ENCODE measurements around the gene RPS17.

The RPS17 gene

DNA sequence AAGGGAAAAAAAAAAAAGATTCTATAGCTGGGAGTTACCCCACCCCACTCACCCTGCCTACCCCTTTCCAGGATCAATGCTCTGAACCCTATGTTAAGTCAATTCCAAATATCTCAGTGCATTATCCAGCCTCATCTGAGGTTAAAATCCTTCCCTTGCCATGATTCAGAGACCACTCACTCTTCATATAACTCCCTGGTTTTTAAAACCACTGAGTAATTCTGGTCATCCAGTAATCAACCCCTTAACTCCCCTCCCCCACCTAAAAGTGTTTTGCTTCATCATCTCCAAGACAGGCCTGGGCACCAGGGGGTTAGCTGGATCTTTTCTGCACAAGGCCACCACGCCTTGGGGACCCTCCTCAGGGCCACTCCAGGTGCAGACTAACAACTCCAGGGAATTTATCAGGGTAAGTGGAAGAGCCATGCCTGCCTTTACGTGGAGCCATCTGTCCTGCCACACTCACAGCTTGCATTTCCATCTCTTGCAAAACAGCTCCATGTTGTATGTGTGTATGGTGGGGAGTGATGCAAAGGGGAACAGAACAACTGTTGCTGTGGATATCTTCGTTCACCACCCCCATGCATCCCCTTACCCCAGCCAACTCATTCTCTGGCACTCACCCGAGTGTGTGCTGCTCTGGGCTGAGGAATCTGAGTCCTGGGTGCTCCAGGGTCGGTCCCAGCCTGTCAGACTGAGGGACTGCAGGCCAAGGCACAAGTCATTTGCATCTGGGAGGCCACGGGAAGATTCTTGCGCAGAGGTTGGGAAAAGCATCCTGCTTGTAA is 30.7 kb upstream of the RPS17 start:
- H3K27ac ChIP-seq: no peak overlapping the region
- H3K9ac ChIP-seq (ENCODE audit: insufficient read length): no peak overlapping the region
- no peaks in the 10 kb centered on the region for H3K9me3 ChIP-seq (ENCODE audit: low read depth, low read length)
- no peak for TF ChIP-seq FOXP2 (optimal IDR thresholded peaks at IDR 0.05; ENCODE audit: control extremely low read depth, extremely low read length, insufficient read depth)
- TF ChIP-seq POLR2AphosphoS5 (IDR thresholded peaks at IDR 0.05; ENCODE audit: borderline replicate concordance, low read depth, low read length): no peak
- TF ChIP-seq EZH2 (IDR thresholded peaks at IDR 0.05): no peak
- no peaks in the 10 kb centered on the region for H3K36me3 ChIP-seq (ENCODE audit: insufficient read depth, low read length)
- DNase-seq (ENCODE audit: low read depth, low spot score): no peak
- no peak overlapping the region for H3K4me3 ChIP-seq

DNA sequence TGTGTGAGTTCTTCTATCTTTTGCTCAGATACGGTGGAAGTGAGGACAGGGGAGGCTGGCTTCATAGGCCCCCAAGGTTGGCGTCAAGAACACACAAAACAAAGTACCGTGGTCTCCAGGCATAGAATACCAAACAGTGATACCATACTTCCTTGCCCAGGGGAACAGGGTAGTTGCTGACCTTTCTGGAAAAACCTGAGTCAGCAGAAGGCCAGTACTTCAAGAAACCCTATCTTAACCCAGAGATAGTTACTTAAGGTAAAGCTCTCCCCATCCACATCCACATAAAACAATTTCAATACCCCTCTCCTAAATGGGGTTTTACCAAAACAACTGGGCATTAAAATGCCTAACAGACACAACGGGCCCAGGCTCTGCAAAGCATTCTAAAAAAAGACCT is 29.6 kb upstream of the RPS17 start:
- H3K27ac ChIP-seq: no peak overlapping the region
- H3K4me3 ChIP-seq: no peak overlapping the region
- TF ChIP-seq FOXP2 (optimal IDR thresholded peaks at IDR 0.05; ENCODE audit: control extremely low read depth, extremely low read length, insufficient read depth): no peak
- TF ChIP-seq POLR2AphosphoS5 (IDR thresholded peaks at IDR 0.05; ENCODE audit: borderline replicate concordance, low read depth, low read length): no peak
- no peak for TF ChIP-seq EZH2 (IDR thresholded peaks at IDR 0.05)
- H3K9me3 ChIP-seq (ENCODE audit: low read depth, low read length): no peaks in the 10 kb centered on the region
- H3K36me3 ChIP-seq (ENCODE audit: insufficient read depth, low read length): no peaks in the 10 kb centered on the region
- H3K9ac ChIP-seq (ENCODE audit: insufficient read length): no peak overlapping the region
- DNase-seq (ENCODE audit: low read depth, low spot score): no peak

GRCh38 chr15:82568986-82569385 is 28.7 kb upstream of the RPS17 start:
- no peaks in the 10 kb centered on the region for H3K36me3 ChIP-seq (ENCODE audit: insufficient read depth, low read length)
- H3K27ac ChIP-seq: no peak overlapping the region
- DNase-seq (ENCODE audit: low read depth, low spot score): no peak
- H3K9me3 ChIP-seq (ENCODE audit: low read depth, low read length): no peaks in the 10 kb centered on the region
- no peak overlapping the region for H3K4me3 ChIP-seq
- no peak overlapping the region for H3K9ac ChIP-seq (ENCODE audit: insufficient read length)
- no peak for TF ChIP-seq POLR2AphosphoS5 (IDR thresholded peaks at IDR 0.05; ENCODE audit: borderline replicate concordance, low read depth, low read length)
- no peak for TF ChIP-seq FOXP2 (optimal IDR thresholded peaks at IDR 0.05; ENCODE audit: control extremely low read depth, extremely low read length, insufficient read depth)
- TF ChIP-seq EZH2 (IDR thresholded peaks at IDR 0.05): no peak

GRCh38 chr15:82567661-82568060 is 27.4 kb upstream of the RPS17 start:
- Histone ChIP-seq H3K27ac (no peak overlapping the region), H3K4me3 (no peak overlapping the region), H3K36me3 (ENCODE audit: insufficient read depth, low read length) (no peaks in the 10 kb centered on the region), H3K9me3 (ENCODE audit: low read depth, low read length) (no peaks in the 10 kb centered on the region), H3K9ac (ENCODE audit: insufficient read length) (no peak overlapping the region)
- TF ChIP-seq EZH2 (IDR thresholded peaks at IDR 0.05): no peak
- no peak for TF ChIP-seq FOXP2 (optimal IDR thresholded peaks at IDR 0.05; ENCODE audit: control extremely low read depth, extremely low read length, insufficient read depth)
- no peak for TF ChIP-seq POLR2AphosphoS5 (IDR thresholded peaks at IDR 0.05; ENCODE audit: borderline replicate concordance, low read depth, low read length)
- DNase-seq (ENCODE audit: low read depth, low spot score): no peak

DNA sequence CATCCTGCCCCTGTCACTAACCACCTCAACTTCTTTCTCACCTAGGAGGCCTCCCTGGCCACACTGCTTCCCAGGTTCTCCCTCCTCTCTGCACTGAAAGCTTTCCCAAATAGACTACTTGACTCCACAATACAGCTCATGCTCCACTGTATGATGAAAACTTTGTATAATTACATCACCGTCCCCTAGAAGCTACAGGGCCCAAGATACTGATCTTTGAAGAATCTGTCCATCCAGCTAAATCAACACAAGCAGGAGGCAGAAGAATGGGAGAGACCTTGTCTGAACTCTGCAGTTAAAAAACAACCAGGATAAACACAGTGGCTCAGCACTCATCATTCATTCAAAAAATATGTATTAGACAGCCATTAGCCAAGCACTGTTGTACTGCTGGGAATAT is 26.4 kb upstream of the RPS17 start:
- Histone ChIP-seq H3K4me3 (no peak overlapping the region), H3K27ac (no peak overlapping the region), H3K36me3 (ENCODE audit: insufficient read depth, low read length) (no peaks in the 10 kb centered on the region), H3K9me3 (ENCODE audit: low read depth, low read length) (no peaks in the 10 kb centered on the region), H3K9ac (ENCODE audit: insufficient read length) (no peak overlapping the region)
- DNase-seq (ENCODE audit: low read depth, low spot score): no peak
- TF ChIP-seq EZH2 (IDR thresholded peaks at IDR 0.05) (no peak), POLR2AphosphoS5 (IDR thresholded peaks at IDR 0.05; ENCODE audit: borderline replicate concordance, low read depth, low read length) (no peak), FOXP2 (optimal IDR thresholded peaks at IDR 0.05; ENCODE audit: control extremely low read depth, extremely low read length, insufficient read depth) (no peak)

GRCh38 chr15:82558502-82558901 is 18.2 kb upstream of the RPS17 start:
- Histone ChIP-seq H3K9ac (ENCODE audit: insufficient read length) (no peak overlapping the region), H3K36me3 (ENCODE audit: insufficient read depth, low read length) (no peaks in the 10 kb centered on the region), H3K9me3 (ENCODE audit: low read depth, low read length) (no peaks in the 10 kb centered on the region), H3K27ac (no peak overlapping the region), H3K4me3 (no peak overlapping the region)
- TF ChIP-seq FOXP2 (optimal IDR thresholded peaks at IDR 0.05; ENCODE audit: control extremely low read depth, extremely low read length, insufficient read depth) (no peak), POLR2AphosphoS5 (IDR thresholded peaks at IDR 0.05; ENCODE audit: borderline replicate concordance, low read depth, low read length) (no peak), EZH2 (IDR thresholded peaks at IDR 0.05) (no peak)
- no peak for DNase-seq (ENCODE audit: low read depth, low spot score)

DNA sequence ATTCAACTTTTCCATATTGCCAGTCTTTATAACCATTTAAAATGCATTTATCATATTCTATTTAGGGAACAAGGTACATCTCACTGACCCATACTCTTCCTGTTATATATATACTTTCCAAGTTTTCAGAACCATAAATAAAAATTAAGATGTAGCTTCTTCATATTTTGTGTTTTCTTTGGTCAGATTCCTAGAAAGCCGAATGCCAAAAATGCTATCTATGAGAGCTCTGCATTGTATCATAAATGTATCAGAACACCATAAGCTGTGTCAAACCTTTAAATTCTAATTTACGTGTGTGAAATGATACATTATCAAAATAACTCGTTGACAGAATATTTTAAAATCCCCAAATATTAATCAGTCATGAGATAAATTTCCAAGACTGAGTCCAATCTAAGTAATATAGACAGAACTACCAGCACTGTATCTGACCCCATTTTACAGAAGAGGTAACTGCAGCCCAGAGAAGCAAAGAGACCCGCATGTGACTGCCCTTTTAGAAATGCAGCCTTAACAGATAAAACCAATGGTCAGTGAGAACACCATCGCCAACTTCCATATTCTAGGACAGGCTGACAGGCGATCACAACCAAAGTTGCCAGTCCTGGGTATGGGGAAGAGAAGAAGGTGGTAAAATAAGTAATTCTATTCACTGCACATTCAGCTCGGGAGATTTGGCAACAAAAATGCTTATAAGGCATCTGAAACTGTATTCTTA is 16.2 kb upstream of the RPS17 start:
- no peak overlapping the region for H3K9ac ChIP-seq (ENCODE audit: insufficient read length)
- no peaks in the 10 kb centered on the region for H3K9me3 ChIP-seq (ENCODE audit: low read depth, low read length)
- DNase-seq (ENCODE audit: low read depth, low spot score): no peak
- TF ChIP-seq POLR2AphosphoS5 (IDR thresholded peaks at IDR 0.05; ENCODE audit: borderline replicate concordance, low read depth, low read length): no peak
- TF ChIP-seq FOXP2 (optimal IDR thresholded peaks at IDR 0.05; ENCODE audit: control extremely low read depth, extremely low read length, insufficient read depth): no peak
- TF ChIP-seq EZH2 (IDR thresholded peaks at IDR 0.05): no peak
- H3K4me3 ChIP-seq: no peak overlapping the region
- no peak overlapping the region for H3K27ac ChIP-seq
- H3K36me3 ChIP-seq (ENCODE audit: insufficient read depth, low read length): no peaks in the 10 kb centered on the region

- Histone ChIP-seq H3K4me3 (no peak overlapping the region), H3K27ac (no peak overlapping the region), H3K9ac (ENCODE audit: insufficient read length) (no peak overlapping the region), H3K36me3 (ENCODE audit: insufficient read depth, low read length) (no peaks in the 10 kb centered on the region), H3K9me3 (ENCODE audit: low read depth, low read length) (no peaks in the 10 kb centered on the region)
- TF ChIP-seq EZH2 (IDR thresholded peaks at IDR 0.05) (no peak), FOXP2 (optimal IDR thresholded peaks at IDR 0.05; ENCODE audit: control extremely low read depth, extremely low read length, insufficient read depth) (no peak), POLR2AphosphoS5 (IDR thresholded peaks at IDR 0.05; ENCODE audit: borderline replicate concordance, low read depth, low read length) (no peak)
- DNase-seq (ENCODE audit: low read depth, low spot score): no peak
These were observed 14.6 kb upstream of the RPS17 start for GRCh38 chr15:82554849-82555248.

Data from SK-N-MC (cell line).